Transverse colon (tissue), 4 donors: ENCODE results near the gene LCE5A. TPM values are rescaled to one million over a fixed set of nuclear protein-coding genes. Genes with fewer than 3 reads are reported as not detected.

ENCODE experiments used
- DNase-seq: peaks from one replicate; pipeline ENCODE4 v3.0.0-alpha.2; 2019
- H3K27ac ChIP-seq, 4 donors: fragments of 200-600 bp; sonication (generic); 2 replicates each; pipeline ENCODE4 v1.5.1; 2016 to 2018; ENCODE audit warnings: inconsistent platforms in 4 of 4
- H3K27me3 ChIP-seq: fragments of 200-600 bp; sonication (generic); 2 replicates; pipeline ENCODE4 v1.5.1; 2017; ENCODE audit warnings: inconsistent platforms
- H3K36me3 ChIP-seq, 4 donors: fragments of 200-600 bp; sonication (generic); 2 replicates each; pipeline ENCODE4 v1.5.1; 2017 to 2019; ENCODE audit warnings: inconsistent platforms in 4 of 4
- H3K4me1 ChIP-seq, 4 donors: fragments of 200-600 bp; sonication (generic); 2 replicates each; pipeline ENCODE4 v1.5.1; 2017 to 2020; ENCODE audit warnings: inconsistent platforms in 4 of 4
- H3K4me3 ChIP-seq, 4 donors: fragments of 200-600 bp; sonication (generic); 1 replicate in 1 of 4; 2 replicates in 3 of 4; pipeline versions ENCODE4 v1.5.1 to v1.6.1; 2017 to 2019; ENCODE audit warnings: inconsistent platforms in 4 of 4
- H3K9me3 ChIP-seq, 2 donors: fragments of 200-600 bp; sonication (generic); 2 replicates each; pipeline ENCODE4 v1.5.1; 2017 to 2019; ENCODE audit warnings: inconsistent platforms in 2 of 2
- EP300 ChIP-seq: sonication (generic); formaldehyde crosslinking; IDR thresholded peaks from one replicate; pipeline ENCODE4 v1.6.1; 2017; ENCODE audit warnings: antibody characterized with exemption, low read depth
- POLR2A ChIP-seq: fragments of 450-650 bp; IDR thresholded peaks from one replicate; pipeline ENCODE4 v1.6.1; 2016; ENCODE audit warnings: antibody characterized with exemption, mild to moderate bottlenecking, moderate library complexity
- POLR2AphosphoS5 ChIP-seq, 3 donors: sonication (generic); formaldehyde crosslinking; IDR thresholded peaks; one replicate each; pipeline ENCODE4 v1.6.1; 2016; ENCODE audit warnings: antibody characterized with exemption in 3 of 3
- WGBS, 2 donors: methylation state at CpG; one replicate each; pipeline ENCODE4 v1.1.5; 2018; ENCODE audit warnings: low coverage in 1 of 2; 5-methylcytosine and 5-hydroxymethylcytosine counted together
- in situ Hi-C, 4 donors: fragments of 200-750 bp; cut with MboI; loops; one replicate each; pipeline versions ENCODE4 v1.15.0 to v1.15.1; 2017; ENCODE audit warnings: low sequenced_read_pairs in 3 of 4, low pct_ligation_motif_present in 1 of 4, low pct_unique_long_range_greater_than_20kb in 1 of 4
- intact Hi-C: fragments of 100-400 bp; cut with DNase I; formaldehyde crosslinking; loops from one replicate; pipeline ENCODE4 v1.15.1; 2023; ENCODE audit warnings: low total_unique reads
- total RNA-seq, 4 donors: library from RNA; depleted of rRNA; stranded (reverse); fragments of >200 nt; gene quantifications; one replicate each; pipeline ENCODE4 v1.1.0, GENCODE V29; 2016
- TF ChIP-seq, protein P1 (sequence below), 5 experiments: fragments of 200-600 bp in 3 of 5; fragments of 450-650 bp in 2 of 5; sonication (generic) in 3 of 5; IDR thresholded peaks; 1 replicate in 2 of 5; 2 replicates in 3 of 5; pipeline ENCODE4 v1.5.1; 2016 to 2017; ENCODE audit warnings: antibody characterized with exemption in 5 of 5, inconsistent platforms in 3 of 5, mild to moderate bottlenecking in 2 of 5, moderate library complexity in 1 of 5

Gene LCE5A
- total RNA-seq, 4 donors from 2014 or later: not detected

DNA sequence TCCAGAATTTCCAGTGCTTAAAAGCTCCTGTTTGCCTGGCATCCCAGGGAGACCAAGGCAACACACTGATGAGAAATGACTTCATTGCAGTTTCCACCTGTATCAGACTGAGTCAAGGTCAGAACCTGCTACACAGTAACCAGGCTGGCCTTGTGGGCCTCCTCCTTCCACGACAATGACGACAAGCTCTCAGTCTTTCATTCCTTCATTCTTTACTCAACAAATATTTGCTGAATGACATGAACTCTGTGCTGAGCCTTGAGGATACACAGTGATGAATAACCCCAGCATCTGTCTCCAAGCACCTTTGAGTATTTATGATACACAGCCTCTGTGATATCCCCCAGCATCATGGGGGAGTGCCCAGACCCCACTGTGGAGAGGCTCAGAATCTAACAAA lies 8.9 kb upstream of the LCE5A start:
- Histone ChIP-seq H3K27me3 (no peaks in the 10 kb centered on the region), H3K9me3 (no peaks in the 10 kb centered on the region), H3K27ac (no peak overlapping the region), H3K4me3 (no peak overlapping the region), H3K36me3 (no peaks in the 10 kb centered on the region), H3K4me1 (no peaks in the 10 kb centered on the region)
- TF ChIP-seq, protein P1, sequence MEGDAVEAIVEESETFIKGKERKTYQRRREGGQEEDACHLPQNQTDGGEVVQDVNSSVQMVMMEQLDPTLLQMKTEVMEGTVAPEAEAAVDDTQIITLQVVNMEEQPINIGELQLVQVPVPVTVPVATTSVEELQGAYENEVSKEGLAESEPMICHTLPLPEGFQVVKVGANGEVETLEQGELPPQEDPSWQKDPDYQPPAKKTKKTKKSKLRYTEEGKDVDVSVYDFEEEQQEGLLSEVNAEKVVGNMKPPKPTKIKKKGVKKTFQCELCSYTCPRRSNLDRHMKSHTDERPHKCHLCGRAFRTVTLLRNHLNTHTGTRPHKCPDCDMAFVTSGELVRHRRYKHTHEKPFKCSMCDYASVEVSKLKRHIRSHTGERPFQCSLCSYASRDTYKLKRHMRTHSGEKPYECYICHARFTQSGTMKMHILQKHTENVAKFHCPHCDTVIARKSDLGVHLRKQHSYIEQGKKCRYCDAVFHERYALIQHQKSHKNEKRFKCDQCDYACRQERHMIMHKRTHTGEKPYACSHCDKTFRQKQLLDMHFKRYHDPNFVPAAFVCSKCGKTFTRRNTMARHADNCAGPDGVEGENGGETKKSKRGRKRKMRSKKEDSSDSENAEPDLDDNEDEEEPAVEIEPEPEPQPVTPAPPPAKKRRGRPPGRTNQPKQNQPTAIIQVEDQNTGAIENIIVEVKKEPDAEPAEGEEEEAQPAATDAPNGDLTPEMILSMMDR (IDR thresholded peaks at IDR 0.05): no peak
- TF ChIP-seq POLR2AphosphoS5 (IDR thresholded peaks at IDR 0.05) (no peak), EP300 (no peak), POLR2A (no peak)
- WGBS, 2 donors: 34% methylated on average over 2 of the region's 2 CpGs; no CpG with 5 or more reads in 1 of the 2 donors
- no peak for DNase-seq
- in situ Hi-C loops: no loop called here
- intact Hi-C loops: no loop called here

GRCh38 chr1:152502496-152503180 lies 8.0 kb upstream of the LCE5A start:
- Histone ChIP-seq H3K4me3 (no peak overlapping the region), H3K27ac (no peak overlapping the region), H3K27me3 (no peaks in the 10 kb centered on the region), H3K9me3 (no peaks in the 10 kb centered on the region), H3K36me3 (no peaks in the 10 kb centered on the region), H3K4me1 (no peaks in the 10 kb centered on the region)
- intact Hi-C loops: no loop called here
- TF ChIP-seq EP300: no peak
- TF ChIP-seq, protein P1 (IDR thresholded peaks at IDR 0.05): no peak
- TF ChIP-seq POLR2A: no peak
- no peak for TF ChIP-seq POLR2AphosphoS5 (IDR thresholded peaks at IDR 0.05)
- WGBS, 2 donors: 50 to 85% methylated on average over 2 to 7 of the region's 7 CpGs
- DNase-seq: no peak
- in situ Hi-C loops: no loop called here

DNA sequence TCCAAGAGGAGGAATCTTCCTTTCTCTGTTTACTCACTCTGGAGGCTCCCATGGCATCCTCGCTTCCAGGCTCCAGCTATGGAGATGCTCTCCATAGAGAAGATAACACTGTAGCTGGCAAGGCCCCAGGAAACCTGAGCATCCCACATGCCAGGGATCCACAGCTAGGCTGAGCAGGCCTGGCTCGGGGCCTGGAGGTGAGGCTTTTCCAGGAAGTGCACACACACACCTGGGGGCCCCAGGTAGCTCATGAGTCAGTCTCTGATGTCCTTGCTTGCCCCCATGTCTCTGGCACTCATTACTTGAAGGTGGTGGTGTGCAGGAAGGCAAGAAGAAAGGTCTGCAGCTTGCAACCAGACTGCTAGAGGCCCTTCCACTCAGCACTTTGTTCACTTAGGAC lies 5.5 kb upstream of the LCE5A start:
- 68 to 100% methylated on average over 1 to 2 of the region's 2 CpGs for WGBS, 2 donors
- H3K4me1 ChIP-seq: no peaks in the 10 kb centered on the region
- TF ChIP-seq POLR2A: no peak
- TF ChIP-seq POLR2AphosphoS5 (IDR thresholded peaks at IDR 0.05): no peak
- TF ChIP-seq EP300: no peak
- TF ChIP-seq, protein P1 (IDR thresholded peaks at IDR 0.05): no peak
- intact Hi-C loops (no loop called here), in situ Hi-C loops (no loop called here)
- no peaks in the 10 kb centered on the region for H3K36me3 ChIP-seq
- no peaks in the 10 kb centered on the region for H3K9me3 ChIP-seq
- H3K4me3 ChIP-seq: no peak overlapping the region
- H3K27me3 ChIP-seq: peaks cover 6% of the 10 kb centered on the region
- no peak for DNase-seq
- H3K27ac ChIP-seq: no peak overlapping the region

- Histone ChIP-seq H3K4me1 (no peaks in the 10 kb centered on the region), H3K36me3 (no peaks in the 10 kb centered on the region), H3K27ac (no peak overlapping the region), H3K9me3 (no peaks in the 10 kb centered on the region), H3K4me3 (no peak overlapping the region), H3K27me3 (peaks cover 25% of the 10 kb centered on the region)
- TF ChIP-seq, protein P1 (IDR thresholded peaks at IDR 0.05): no peak
- TF ChIP-seq POLR2A: no peak
- no peak for TF ChIP-seq EP300
- TF ChIP-seq POLR2AphosphoS5 (IDR thresholded peaks at IDR 0.05): no peak
- in situ Hi-C loops: no loop called here
- DNase-seq: no peak
- intact Hi-C loops: no loop called here
- 100% methylated on average over 1 of the region's 1 CpG for WGBS, 2 donors
Observed at GRCh38 chr1:152506899-152507498, 3.6 kb upstream of the LCE5A start.
